Keratinocyte (primary cell): ENCODE measurements around the gene FRZB.

Experiments used
- EZH2 ChIP-seq: IDR thresholded peaks from one replicate; pipeline ENCODE4 v1.6.1; 2012; ENCODE audit warnings: inconsistent platforms, mild to moderate bottlenecking, low read length, moderate library complexity
- TF ChIP-seq, protein P1 (sequence below), 3 experiments: IDR thresholded peaks in 1 of 3; conservative IDR thresholded peaks in 1 of 3; optimal IDR thresholded peaks in 1 of 3; 2 replicates in 2 of 3; 3 replicates in 1 of 3; pipeline versions ENCODE3 to v1.5.1; 2011; ENCODE audit warnings: low read length in 3 of 3, mild to moderate bottlenecking in 3 of 3, moderate library complexity in 2 of 3, control low read depth in 1 of 3, inconsistent platforms in 1 of 3; ENCODE audit not compliant: insufficient read depth in 2 of 3; ENCODE audit errors: extremely low read depth in 1 of 3

DNA sequence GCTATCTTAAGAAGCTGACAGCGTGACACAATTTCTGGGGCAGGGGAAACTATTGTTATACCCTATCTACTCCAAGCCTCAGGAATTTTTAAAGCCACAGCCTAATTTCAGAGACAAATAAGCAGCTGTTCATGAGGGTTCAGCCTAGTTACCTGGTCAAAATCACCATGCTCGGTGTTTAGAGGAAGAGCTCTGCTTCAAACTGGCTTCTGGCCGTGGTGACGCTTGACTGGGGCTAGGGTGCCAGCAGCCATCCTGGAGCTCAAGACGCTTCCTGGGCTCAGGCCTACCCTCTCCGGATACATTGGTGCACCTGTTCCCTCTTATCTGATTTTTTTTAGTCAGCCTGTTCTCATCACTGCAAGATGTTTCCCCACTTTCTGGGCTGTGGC is 41.7 kb downstream of the FRZB start:
- TF ChIP-seq, protein P1, sequence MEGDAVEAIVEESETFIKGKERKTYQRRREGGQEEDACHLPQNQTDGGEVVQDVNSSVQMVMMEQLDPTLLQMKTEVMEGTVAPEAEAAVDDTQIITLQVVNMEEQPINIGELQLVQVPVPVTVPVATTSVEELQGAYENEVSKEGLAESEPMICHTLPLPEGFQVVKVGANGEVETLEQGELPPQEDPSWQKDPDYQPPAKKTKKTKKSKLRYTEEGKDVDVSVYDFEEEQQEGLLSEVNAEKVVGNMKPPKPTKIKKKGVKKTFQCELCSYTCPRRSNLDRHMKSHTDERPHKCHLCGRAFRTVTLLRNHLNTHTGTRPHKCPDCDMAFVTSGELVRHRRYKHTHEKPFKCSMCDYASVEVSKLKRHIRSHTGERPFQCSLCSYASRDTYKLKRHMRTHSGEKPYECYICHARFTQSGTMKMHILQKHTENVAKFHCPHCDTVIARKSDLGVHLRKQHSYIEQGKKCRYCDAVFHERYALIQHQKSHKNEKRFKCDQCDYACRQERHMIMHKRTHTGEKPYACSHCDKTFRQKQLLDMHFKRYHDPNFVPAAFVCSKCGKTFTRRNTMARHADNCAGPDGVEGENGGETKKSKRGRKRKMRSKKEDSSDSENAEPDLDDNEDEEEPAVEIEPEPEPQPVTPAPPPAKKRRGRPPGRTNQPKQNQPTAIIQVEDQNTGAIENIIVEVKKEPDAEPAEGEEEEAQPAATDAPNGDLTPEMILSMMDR (optimal IDR thresholded peaks at IDR 0.05 in 1 of 3, IDR thresholded peaks at IDR 0.05 in 1 of 3, conservative IDR thresholded peaks at IDR 0.05 in 1 of 3; ENCODE audit: extremely low read depth in 1 of 3, insufficient read depth in 2 of 3, low read length in 3 of 3), result no peak
- no peak for TF ChIP-seq EZH2
